H9 (cell line): ENCODE measurements around the gene RBL2. TPM values are rescaled to one million over a fixed set of nuclear protein-coding genes. Genes with fewer than 3 reads are reported as not detected.

Experiments used
- DNase-seq: peaks from one replicate; pipeline ENCODE4 v3.0.0-alpha.2; 2017
- H2AFZ ChIP-seq: one replicate; pipeline ENCODE4 v1.6.1; 2013; ENCODE audit warnings: mild to moderate bottlenecking, low read length, control low read depth, moderate library complexity
- H2AK5ac ChIP-seq: 2 replicates; pipeline ENCODE4 v1.6.1; 2013; ENCODE audit warnings: low read length, control low read depth, mixed read lengths; ENCODE audit not compliant: insufficient read length
- H2BK120ac ChIP-seq: one replicate; pipeline ENCODE4 v1.6.1; 2013; ENCODE audit warnings: low read depth, mild to moderate bottlenecking, low read length, control low read depth, inconsistent platforms; ENCODE audit not compliant: poor library complexity, severe bottlenecking
- H2BK12ac ChIP-seq: 2 replicates; pipeline ENCODE4 v1.6.1; 2013; ENCODE audit warnings: low read length, control low read depth, mixed read lengths, low read depth; ENCODE audit not compliant: insufficient read length
- H2BK15ac ChIP-seq: 2 replicates; pipeline ENCODE4 v1.6.1; 2013; ENCODE audit warnings: low read depth, low read length, control low read depth
- H2BK20ac ChIP-seq: one replicate; pipeline ENCODE4 v1.6.1; 2013; ENCODE audit warnings: low read depth, mild to moderate bottlenecking, low read length, control low read depth, inconsistent platforms; ENCODE audit not compliant: poor library complexity, severe bottlenecking
- H2BK5ac ChIP-seq: 2 replicates; pipeline ENCODE4 v1.6.1; 2013; ENCODE audit warnings: low read length, control low read depth, mixed read lengths; ENCODE audit not compliant: insufficient read length
- H3K14ac ChIP-seq: 2 replicates; pipeline ENCODE4 v1.6.1; 2013; ENCODE audit warnings: low read length, control low read depth; ENCODE audit not compliant: insufficient read depth
- H3K18ac ChIP-seq: 2 replicates; pipeline ENCODE4 v1.6.1; 2013; ENCODE audit warnings: low read depth, mild to moderate bottlenecking, mixed read lengths, low read length, control low read depth; ENCODE audit not compliant: insufficient read length
- H3K23ac ChIP-seq: 2 replicates; pipeline ENCODE4 v1.6.1; 2013; ENCODE audit warnings: low read length, control low read depth, mixed read lengths, low read depth; ENCODE audit not compliant: insufficient read length
- H3K23me2 ChIP-seq: 2 replicates; pipeline ENCODE4 v1.6.1; 2013; ENCODE audit warnings: low read depth, mild to moderate bottlenecking, mixed read lengths, low read length, control low read depth; ENCODE audit not compliant: insufficient read length, poor library complexity, severe bottlenecking
- H3K27ac ChIP-seq: 2 replicates; pipeline ENCODE4 v1.5.1; 2013; ENCODE audit warnings: low read length, control low read depth, mixed read lengths, low read depth; ENCODE audit not compliant: insufficient read length
- H3K27me3 ChIP-seq: 2 replicates; pipeline ENCODE4 v1.6.1; 2013; ENCODE audit warnings: low read length, control low read depth, inconsistent platforms; ENCODE audit not compliant: insufficient read depth
- H3K4ac ChIP-seq: 2 replicates; pipeline ENCODE4 v1.6.1; 2013; ENCODE audit warnings: low read depth, mild to moderate bottlenecking, control low read depth, inconsistent platforms, low read length, moderate library complexity
- H3K4me1 ChIP-seq: 2 replicates; pipeline ENCODE4 v1.6.1; 2013; ENCODE audit warnings: low read length, control low read depth, inconsistent platforms; ENCODE audit not compliant: insufficient read depth
- H3K4me2 ChIP-seq: 2 replicates; pipeline ENCODE4 v1.6.1; 2013; ENCODE audit warnings: low read length, control low read depth, mixed read lengths; ENCODE audit not compliant: insufficient read length, insufficient read depth
- H3K56ac ChIP-seq: 2 replicates; pipeline ENCODE4 v1.6.1; 2013; ENCODE audit warnings: low read depth, mild to moderate bottlenecking, mixed read lengths, low read length, control low read depth; ENCODE audit not compliant: insufficient read length
- H3K79me1 ChIP-seq: 2 replicates; pipeline ENCODE4 v1.6.1; 2013; ENCODE audit warnings: low read depth, mild to moderate bottlenecking, moderate library complexity, low read length, control low read depth, inconsistent platforms; ENCODE audit not compliant: insufficient read depth, poor library complexity, severe bottlenecking
- H3K79me2 ChIP-seq: 2 replicates; pipeline ENCODE4 v1.6.1; 2013; ENCODE audit warnings: low read length, control low read depth, inconsistent platforms; ENCODE audit not compliant: insufficient read depth
- H3K9ac ChIP-seq: 2 replicates; pipeline ENCODE4 v1.6.1; 2013; ENCODE audit warnings: low read length, control low read depth, mixed read lengths; ENCODE audit not compliant: insufficient read length; ENCODE audit errors: extremely low read depth
- H3K9me3 ChIP-seq: one replicate; pipeline ENCODE4 v1.6.1; 2013; ENCODE audit warnings: low read depth, low read length, inconsistent platforms; ENCODE audit not compliant: control insufficient read depth
- H3T11ph ChIP-seq: one replicate; pipeline ENCODE4 v1.6.1; 2013; ENCODE audit warnings: mild to moderate bottlenecking, low read length, control low read depth, inconsistent platforms
- H4K20me1 ChIP-seq: one replicate; pipeline ENCODE4 v1.6.1; 2013; ENCODE audit not compliant: control insufficient read depth, insufficient read length, insufficient read depth
- H4K5ac ChIP-seq: 2 replicates; pipeline ENCODE4 v1.6.1; 2013; ENCODE audit warnings: low read depth, mild to moderate bottlenecking, mixed read lengths, low read length, control low read depth; ENCODE audit not compliant: insufficient read length
- H4K8ac ChIP-seq: replicated peaks from 2 replicates; pipeline ENCODE4 v1.6.1; 2013; ENCODE audit warnings: low read length, control low read depth, mixed read lengths, low read depth; ENCODE audit not compliant: insufficient read length
- H4K91ac ChIP-seq: 2 replicates; pipeline ENCODE4 v1.6.1; 2013; ENCODE audit warnings: low read depth, mild to moderate bottlenecking, moderate library complexity, mixed read lengths, low read length, control low read depth; ENCODE audit not compliant: insufficient read length
- H3K27ac Mint-ChIP-seq, 3 experiments: 2 replicates in 2 of 3; 3 replicates in 1 of 3; pipeline ENCODE4 v1.8.0; 2020 to 2021; ENCODE audit warnings: mixed read lengths in 3 of 3, mild to moderate bottlenecking in 1 of 3, moderate library complexity in 1 of 3
- H3K27me3 Mint-ChIP-seq: 2 replicates; pipeline ENCODE4 v1.8.0; 2021; ENCODE audit warnings: low read depth, mild to moderate bottlenecking, moderate library complexity, mixed read lengths
- H3K36me3 Mint-ChIP-seq, 3 experiments: 2 replicates in 2 of 3; 3 replicates in 1 of 3; pipeline ENCODE4 v1.8.0; 2020 to 2021; ENCODE audit warnings: low read depth in 3 of 3, mixed read lengths in 3 of 3; ENCODE audit not compliant: insufficient read depth in 1 of 3
- H3K4me1 Mint-ChIP-seq, 2 experiments: 2 replicates each; pipeline ENCODE4 v1.8.0; 2020; ENCODE audit warnings: mixed read lengths in 2 of 2
- H3K4me3 Mint-ChIP-seq, 2 experiments: 2 replicates in 1 of 2; 3 replicates in 1 of 2; pipeline ENCODE4 v1.8.0; 2020 to 2021; ENCODE audit warnings: mild to moderate bottlenecking in 2 of 2, mixed read lengths in 2 of 2, moderate library complexity in 1 of 2
- H3K9me3 Mint-ChIP-seq, 2 experiments: 2 replicates in 1 of 2; 3 replicates in 1 of 2; pipeline ENCODE4 v1.8.0; 2020; ENCODE audit warnings: mild to moderate bottlenecking in 2 of 2, mixed read lengths in 2 of 2, moderate library complexity in 1 of 2
- WGBS: extraction: QIAGEN DNeasy Blood & Tissue Kit; methylation state at CpG from one replicate; pipeline ENCODE4 v1.1.7; 2013; ENCODE audit warnings: missing lambda C conversion rate, low lambda C conversion rate, mixed read lengths; ENCODE audit not compliant: insufficient read length; ENCODE audit errors: extremely low coverage; 5-methylcytosine and 5-hydroxymethylcytosine counted together
- total RNA-seq: library from RNA; stranded (reverse); gene quantifications from 2 replicates; pipeline ENCODE4 v1.2.1, GENCODE V29; 2021
- TF ChIP-seq, protein P1 (sequence below): fragments of 200-600 bp; sonication (generic); conservative IDR thresholded peaks from 3 replicates; pipeline ENCODE4 v1.8.0; 2021; ENCODE audit warnings: antibody characterized with exemption, mild to moderate bottlenecking

RBL2 gene
- total RNA-seq, 1 experiment from 2014 or later: 17.3 TPM

DNA sequence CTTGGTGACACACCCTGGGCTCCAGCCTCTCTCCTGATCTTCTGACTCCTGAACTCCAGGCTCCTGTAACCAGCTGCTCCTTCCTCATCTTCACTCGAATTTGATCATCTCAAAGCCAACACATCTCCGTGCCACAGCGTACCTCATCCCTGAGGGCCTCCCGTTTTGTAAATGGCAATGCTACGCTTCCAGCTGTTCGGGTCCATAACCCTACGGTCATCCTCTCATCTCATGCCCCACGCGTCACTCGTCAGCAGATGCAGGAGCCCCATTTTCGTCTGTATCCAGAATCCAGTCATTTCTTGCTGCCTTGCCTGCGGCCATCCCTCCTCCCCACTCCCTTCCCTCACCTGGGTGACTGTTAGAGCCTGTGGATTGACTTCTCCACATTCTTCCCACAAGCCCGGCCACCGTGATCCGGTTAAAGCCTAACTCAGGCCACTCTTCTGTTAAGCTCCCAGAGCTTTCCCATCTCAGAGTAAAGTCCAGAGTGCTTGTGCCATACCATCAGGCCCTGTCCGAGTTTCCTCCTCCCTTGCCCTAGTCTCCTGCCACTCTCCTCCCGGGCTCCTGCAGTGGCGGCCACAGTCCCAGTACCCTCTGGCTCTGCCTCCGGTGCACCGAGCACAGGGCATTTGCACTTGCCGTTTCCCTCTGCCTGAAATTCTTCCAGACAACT lies 89.0 kb downstream of the RBL2 start:
- no peak overlapping the region for H3K27ac Mint-ChIP-seq
- Histone ChIP-seq H3K23me2 (no peaks in the 10 kb centered on the region), H2BK12ac (no peak overlapping the region), H2BK120ac (no peak overlapping the region), H3K4me1 (no peaks in the 10 kb centered on the region), H3K27me3 (no peaks in the 10 kb centered on the region), H4K91ac (no peak overlapping the region), H3K18ac (no peak overlapping the region), H2AFZ (no peak overlapping the region), H3K14ac (no peak overlapping the region; the same call in 1 of the 2 replicates), H3K9me3 (no peaks in the 10 kb centered on the region), H4K8ac (no peak overlapping the region), H3K79me2 (no peaks in the 10 kb centered on the region), H4K5ac (no peak overlapping the region), H3T11ph (no peak overlapping the region), H3K4me2 (no peak overlapping the region), H2BK5ac (no peak overlapping the region), H3K27ac (no peak overlapping the region), H3K23ac (no peak overlapping the region), H3K9ac (no peak overlapping the region), H2BK20ac (no peak overlapping the region), H3K79me1 (no peaks in the 10 kb centered on the region), H4K20me1 (no peaks in the 10 kb centered on the region), H2BK15ac (no peak overlapping the region), H3K4ac (no peak overlapping the region), H3K56ac (no peak overlapping the region), H2AK5ac (no peak overlapping the region)
- no peaks in the 10 kb centered on the region for H3K9me3 Mint-ChIP-seq
- no peak for DNase-seq
- WGBS: no CpG with 5 or more reads among the region's 21 CpGs
- no peaks in the 10 kb centered on the region for H3K36me3 Mint-ChIP-seq
- TF ChIP-seq, protein P1, sequence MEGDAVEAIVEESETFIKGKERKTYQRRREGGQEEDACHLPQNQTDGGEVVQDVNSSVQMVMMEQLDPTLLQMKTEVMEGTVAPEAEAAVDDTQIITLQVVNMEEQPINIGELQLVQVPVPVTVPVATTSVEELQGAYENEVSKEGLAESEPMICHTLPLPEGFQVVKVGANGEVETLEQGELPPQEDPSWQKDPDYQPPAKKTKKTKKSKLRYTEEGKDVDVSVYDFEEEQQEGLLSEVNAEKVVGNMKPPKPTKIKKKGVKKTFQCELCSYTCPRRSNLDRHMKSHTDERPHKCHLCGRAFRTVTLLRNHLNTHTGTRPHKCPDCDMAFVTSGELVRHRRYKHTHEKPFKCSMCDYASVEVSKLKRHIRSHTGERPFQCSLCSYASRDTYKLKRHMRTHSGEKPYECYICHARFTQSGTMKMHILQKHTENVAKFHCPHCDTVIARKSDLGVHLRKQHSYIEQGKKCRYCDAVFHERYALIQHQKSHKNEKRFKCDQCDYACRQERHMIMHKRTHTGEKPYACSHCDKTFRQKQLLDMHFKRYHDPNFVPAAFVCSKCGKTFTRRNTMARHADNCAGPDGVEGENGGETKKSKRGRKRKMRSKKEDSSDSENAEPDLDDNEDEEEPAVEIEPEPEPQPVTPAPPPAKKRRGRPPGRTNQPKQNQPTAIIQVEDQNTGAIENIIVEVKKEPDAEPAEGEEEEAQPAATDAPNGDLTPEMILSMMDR: no peak
- H3K27me3 Mint-ChIP-seq: no peaks in the 10 kb centered on the region
- no peak overlapping the region for H3K4me3 Mint-ChIP-seq
- no peaks in the 10 kb centered on the region for H3K4me1 Mint-ChIP-seq
